ENCODE results near the gene PHC2. TPM values are rescaled to one million over a fixed set of nuclear protein-coding genes. Genes with fewer than 3 reads are reported as not detected.

PHC2 gene, protein sequence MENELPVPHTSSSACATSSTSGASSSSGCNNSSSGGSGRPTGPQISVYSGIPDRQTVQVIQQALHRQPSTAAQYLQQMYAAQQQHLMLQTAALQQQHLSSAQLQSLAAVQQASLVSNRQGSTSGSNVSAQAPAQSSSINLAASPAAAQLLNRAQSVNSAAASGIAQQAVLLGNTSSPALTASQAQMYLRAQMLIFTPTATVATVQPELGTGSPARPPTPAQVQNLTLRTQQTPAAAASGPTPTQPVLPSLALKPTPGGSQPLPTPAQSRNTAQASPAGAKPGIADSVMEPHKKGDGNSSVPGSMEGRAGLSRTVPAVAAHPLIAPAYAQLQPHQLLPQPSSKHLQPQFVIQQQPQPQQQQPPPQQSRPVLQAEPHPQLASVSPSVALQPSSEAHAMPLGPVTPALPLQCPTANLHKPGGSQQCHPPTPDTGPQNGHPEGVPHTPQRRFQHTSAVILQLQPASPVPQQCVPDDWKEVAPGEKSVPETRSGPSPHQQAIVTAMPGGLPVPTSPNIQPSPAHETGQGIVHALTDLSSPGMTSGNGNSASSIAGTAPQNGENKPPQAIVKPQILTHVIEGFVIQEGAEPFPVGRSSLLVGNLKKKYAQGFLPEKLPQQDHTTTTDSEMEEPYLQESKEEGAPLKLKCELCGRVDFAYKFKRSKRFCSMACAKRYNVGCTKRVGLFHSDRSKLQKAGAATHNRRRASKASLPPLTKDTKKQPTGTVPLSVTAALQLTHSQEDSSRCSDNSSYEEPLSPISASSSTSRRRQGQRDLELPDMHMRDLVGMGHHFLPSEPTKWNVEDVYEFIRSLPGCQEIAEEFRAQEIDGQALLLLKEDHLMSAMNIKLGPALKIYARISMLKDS
- 12.1 TPM for polyA plus RNA-seq (2012; ENCODE audit: low read depth, missing spikeins)

DNA sequence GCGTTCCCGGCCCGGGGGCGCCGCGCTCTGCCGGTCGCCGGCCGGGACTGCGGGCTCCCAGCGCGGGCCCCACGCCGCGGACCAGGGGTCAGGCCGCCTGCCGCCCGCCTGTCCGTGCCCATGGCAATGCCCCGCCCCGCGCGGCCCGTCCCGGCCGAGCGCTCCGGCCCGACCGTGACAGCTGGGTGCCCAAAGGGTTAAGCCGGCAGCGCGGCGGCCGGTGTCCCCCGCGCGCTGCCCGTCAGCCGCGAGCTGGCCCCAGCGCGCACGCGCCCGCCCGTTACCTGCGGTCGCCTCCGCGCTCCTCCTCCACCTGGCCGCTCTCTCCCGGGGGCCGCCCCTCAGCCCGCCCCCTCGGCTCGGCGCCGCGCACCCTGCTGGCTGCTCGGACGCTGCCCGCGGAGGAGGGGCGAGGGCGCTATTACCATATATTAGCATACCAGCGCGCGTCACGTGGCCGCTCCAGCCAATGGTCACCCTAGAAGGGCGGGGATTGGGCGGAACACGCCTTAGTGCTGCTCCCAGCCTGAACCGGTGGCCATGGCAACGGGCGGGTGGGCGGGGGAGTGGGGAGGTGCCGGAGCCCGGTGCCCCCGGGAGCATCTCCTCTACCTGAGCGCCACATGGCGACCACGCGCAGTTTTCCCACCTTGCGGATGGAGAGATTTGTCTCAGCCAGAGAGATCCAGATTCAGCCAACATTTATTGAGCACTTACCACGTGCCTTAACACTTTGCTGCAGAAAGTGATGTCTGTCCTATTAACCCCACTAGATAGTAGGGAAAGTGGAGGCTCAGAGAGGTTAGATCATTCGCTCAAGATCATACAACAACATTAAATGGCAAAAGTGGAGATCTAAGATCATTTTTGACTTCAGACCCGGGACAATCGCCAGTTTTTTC is at the start of gene PHC2:
Gene PHC2, minus strand, starts transcription at position 404 of the 902 bp plus-strand sequence. CDS start 55,556 bp downstream, outside the sequence.
- peak; percentile 92 for FAIRE-seq
- DNase-seq (ENCODE audit: insufficient read length, low spot score) = peak; percentile 88

DNA sequence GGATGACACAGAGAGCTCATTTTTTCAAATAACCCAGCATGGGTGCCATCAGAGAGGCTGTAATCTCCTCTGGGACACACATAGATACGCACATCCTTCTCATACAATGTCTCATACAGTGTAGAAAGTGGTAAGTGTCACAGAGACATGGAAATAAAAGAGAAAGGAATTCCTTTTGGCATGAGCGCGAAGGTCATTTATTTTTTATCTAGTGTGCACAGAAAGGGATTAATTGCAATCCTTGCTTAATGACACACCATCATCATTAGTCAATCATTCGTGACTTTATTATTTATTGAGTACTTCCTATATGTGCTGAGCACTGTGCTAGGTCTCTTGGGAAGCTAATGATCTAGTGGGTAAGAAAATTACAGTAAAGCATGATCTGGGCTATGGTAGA is 46.6 kb upstream of the PHC2 start:
- DNase-seq (ENCODE audit: insufficient read length, low spot score) = no peak
- no peak for FAIRE-seq
- TF ChIP-seq POLR2AphosphoS5 (IDR thresholded peaks at IDR 0.05; ENCODE audit: low read depth, low read length) (no peak), SPI1 (IDR thresholded peaks at IDR 0.05; ENCODE audit: low read depth, low read length) (no peak), PAX5 (IDR thresholded peaks at IDR 0.05; ENCODE audit: insufficient read depth, low read length, severe bottlenecking) (no peak)

More for the DNA sequence above, at the start of gene PHC2:
- TF ChIP-seq PAX5 (IDR thresholded peaks at IDR 0.05; ENCODE audit: insufficient read depth, low read length, severe bottlenecking) (no peak), TAF1 (IDR thresholded peaks at IDR 0.05; ENCODE audit: low read depth, low read length) (no peak), POLR2AphosphoS5 (IDR thresholded peaks at IDR 0.05; ENCODE audit: low read depth, low read length) (no peak), POU2F2 (IDR thresholded peaks at IDR 0.05; ENCODE audit: low read depth, low read length) (peak; percentile 83; the same call in 1 of the 2 replicates)

GRCh38 chr1:33473900-33474299 is 43.0 kb upstream of the PHC2 start:
- FAIRE-seq (no peak), DNase-seq (ENCODE audit: insufficient read length, low spot score) (no peak)
- TF ChIP-seq TAF1 (IDR thresholded peaks at IDR 0.05; ENCODE audit: low read depth, low read length) (no peak), SPI1 (IDR thresholded peaks at IDR 0.05; ENCODE audit: low read depth, low read length) (no peak), POLR2AphosphoS5 (IDR thresholded peaks at IDR 0.05; ENCODE audit: low read depth, low read length) (no peak), POU2F2 (IDR thresholded peaks at IDR 0.05; ENCODE audit: low read depth, low read length) (no peak), POLR2A (IDR thresholded peaks at IDR 0.05; ENCODE audit: low read depth, low read length) (no peak), PAX5 (IDR thresholded peaks at IDR 0.05; ENCODE audit: insufficient read depth, low read length, severe bottlenecking) (no peak)

DNA sequence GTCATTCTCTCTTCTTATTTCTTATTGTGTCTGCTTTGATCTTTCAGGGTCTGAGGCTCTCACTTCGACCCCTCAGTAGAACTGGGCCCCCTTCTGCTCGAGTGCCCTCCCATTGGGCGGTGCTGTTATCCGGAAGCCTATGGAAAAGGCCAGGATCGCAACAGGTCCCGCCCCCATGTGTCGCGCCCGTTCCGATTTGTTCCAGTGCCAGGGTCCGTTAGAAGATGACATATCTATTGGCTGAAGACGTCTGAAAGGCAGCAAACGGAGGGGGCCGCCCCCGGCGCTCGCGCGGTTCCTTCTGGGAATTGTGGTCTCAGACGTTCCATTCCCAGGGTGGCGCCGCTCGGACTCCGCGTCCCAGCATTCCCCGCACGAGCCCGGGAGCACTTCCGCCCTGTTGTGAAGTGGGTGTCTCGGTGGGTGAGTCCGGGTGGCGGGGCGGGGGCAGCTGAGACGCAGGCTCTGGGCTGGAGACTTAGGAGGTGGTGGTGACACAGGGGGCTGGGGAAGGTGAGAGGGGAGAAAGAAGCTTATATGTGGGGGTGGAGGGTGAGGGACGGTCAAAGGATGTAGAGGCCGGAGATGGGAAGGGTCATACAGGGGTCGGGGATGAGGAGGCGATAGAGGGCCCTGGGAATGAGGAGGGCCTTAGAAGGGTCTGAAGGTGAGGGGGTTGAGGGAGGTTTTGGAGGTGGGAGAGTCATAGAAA is 41.5 kb upstream of the PHC2 start, which contains the start of gene ZSCAN20:
Gene ZSCAN20, plus strand, starts transcription at position 377 of the 712 bp plus-strand sequence. CDS start 6,644 bp downstream, outside the sequence.
- TF ChIP-seq POLR2A (IDR thresholded peaks at IDR 0.05; ENCODE audit: low read depth, low read length) (no peak), POU2F2 (IDR thresholded peaks at IDR 0.05; ENCODE audit: low read depth, low read length) (no peak), TAF1 (IDR thresholded peaks at IDR 0.05; ENCODE audit: low read depth, low read length) (no peak), PAX5 (IDR thresholded peaks at IDR 0.05; ENCODE audit: insufficient read depth, low read length, severe bottlenecking) (no peak), SPI1 (IDR thresholded peaks at IDR 0.05; ENCODE audit: low read depth, low read length) (peak; percentile 63), POLR2AphosphoS5 (IDR thresholded peaks at IDR 0.05; ENCODE audit: low read depth, low read length) (no peak)
- DNase-seq (ENCODE audit: insufficient read length, low spot score) (peak; percentile 65), FAIRE-seq (peak; percentile 91)

DNA sequence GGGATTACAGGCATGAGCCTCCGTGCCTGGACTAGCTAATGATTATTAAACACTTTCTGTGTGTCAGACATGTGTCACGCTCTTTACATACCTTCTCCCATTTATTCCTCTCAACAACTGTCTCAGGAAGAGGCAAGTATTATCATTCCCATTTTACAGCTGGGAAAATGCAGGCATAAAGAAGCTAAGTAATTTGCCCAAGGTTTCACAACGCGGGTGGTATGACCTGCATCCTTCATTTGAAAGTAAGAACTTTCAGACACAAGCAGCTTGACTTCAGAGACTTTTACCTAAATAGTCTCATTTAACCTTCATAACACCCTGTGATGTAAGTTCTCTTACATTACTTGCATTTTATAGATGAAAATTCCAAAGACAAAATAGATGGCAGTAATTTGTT is 40.5 kb upstream of the PHC2 start:
- FAIRE-seq (no peak), DNase-seq (ENCODE audit: insufficient read length, low spot score) (no peak)
- TF ChIP-seq TAF1 (IDR thresholded peaks at IDR 0.05; ENCODE audit: low read depth, low read length) = no peak
- no peak for TF ChIP-seq PAX5 (IDR thresholded peaks at IDR 0.05; ENCODE audit: insufficient read depth, low read length, severe bottlenecking)
- TF ChIP-seq POLR2A (IDR thresholded peaks at IDR 0.05; ENCODE audit: low read depth, low read length) = no peak
- no peak for TF ChIP-seq POU2F2 (IDR thresholded peaks at IDR 0.05; ENCODE audit: low read depth, low read length)
- TF ChIP-seq SPI1 (IDR thresholded peaks at IDR 0.05; ENCODE audit: low read depth, low read length) = no peak
- no peak for TF ChIP-seq POLR2AphosphoS5 (IDR thresholded peaks at IDR 0.05; ENCODE audit: low read depth, low read length)

DNA sequence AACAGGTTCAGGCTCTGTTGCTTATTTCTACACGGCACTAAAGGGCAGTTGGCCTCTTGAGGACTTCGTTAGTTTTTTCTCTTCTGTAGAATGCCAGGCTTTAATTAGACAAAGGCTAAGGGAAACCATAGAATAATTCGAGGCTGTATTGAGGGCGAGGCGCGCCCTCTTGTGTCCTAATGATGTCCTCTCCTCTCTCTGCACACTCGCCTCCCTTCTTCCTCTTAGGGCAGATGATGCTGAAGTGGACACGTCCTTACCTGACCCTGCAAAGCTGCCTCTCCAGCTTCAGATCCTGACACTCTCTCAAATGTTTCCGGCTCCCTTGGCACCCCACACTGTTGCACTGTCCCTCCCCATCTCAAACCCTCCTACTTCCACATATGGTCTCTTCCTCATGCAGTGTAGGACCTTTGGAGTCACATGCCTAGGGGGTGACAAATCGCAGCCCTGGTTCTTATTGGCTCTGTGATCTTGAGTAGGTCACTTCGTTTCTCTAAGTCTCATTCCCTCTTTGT is 39.7 kb upstream of the PHC2 start:
- FAIRE-seq (peak; percentile 89), DNase-seq (ENCODE audit: insufficient read length, low spot score) (peak; percentile 48)
- TF ChIP-seq POU2F2 (IDR thresholded peaks at IDR 0.05; ENCODE audit: low read depth, low read length) (no peak), POLR2AphosphoS5 (IDR thresholded peaks at IDR 0.05; ENCODE audit: low read depth, low read length) (no peak), SPI1 (IDR thresholded peaks at IDR 0.05; ENCODE audit: low read depth, low read length) (no peak), POLR2A (IDR thresholded peaks at IDR 0.05; ENCODE audit: low read depth, low read length) (no peak), TAF1 (IDR thresholded peaks at IDR 0.05; ENCODE audit: low read depth, low read length) (no peak), PAX5 (IDR thresholded peaks at IDR 0.05; ENCODE audit: insufficient read depth, low read length, severe bottlenecking) (no peak)

- DNase-seq (ENCODE audit: insufficient read length, low spot score) = no peak
- no peak for FAIRE-seq
- no peak for TF ChIP-seq TAF1 (IDR thresholded peaks at IDR 0.05; ENCODE audit: low read depth, low read length)
- TF ChIP-seq SPI1 (IDR thresholded peaks at IDR 0.05; ENCODE audit: low read depth, low read length) = no peak
- no peak for TF ChIP-seq POLR2A (IDR thresholded peaks at IDR 0.05; ENCODE audit: low read depth, low read length)
- no peak for TF ChIP-seq PAX5 (IDR thresholded peaks at IDR 0.05; ENCODE audit: insufficient read depth, low read length, severe bottlenecking)
- TF ChIP-seq POU2F2 (IDR thresholded peaks at IDR 0.05; ENCODE audit: low read depth, low read length) = no peak
- TF ChIP-seq POLR2AphosphoS5 (IDR thresholded peaks at IDR 0.05; ENCODE audit: low read depth, low read length) = no peak
Observed at GRCh38 chr1:33469691-33470090, 38.8 kb upstream of the PHC2 start.

- TF ChIP-seq PAX5 (IDR thresholded peaks at IDR 0.05; ENCODE audit: insufficient read depth, low read length, severe bottlenecking) (no peak), POLR2A (IDR thresholded peaks at IDR 0.05; ENCODE audit: low read depth, low read length) (no peak), TAF1 (IDR thresholded peaks at IDR 0.05; ENCODE audit: low read depth, low read length) (no peak), SPI1 (IDR thresholded peaks at IDR 0.05; ENCODE audit: low read depth, low read length) (no peak), POU2F2 (IDR thresholded peaks at IDR 0.05; ENCODE audit: low read depth, low read length) (no peak), POLR2AphosphoS5 (IDR thresholded peaks at IDR 0.05; ENCODE audit: low read depth, low read length) (no peak)
- FAIRE-seq (no peak), DNase-seq (ENCODE audit: insufficient read length, low spot score) (no peak)
Observed at GRCh38 chr1:33468967-33469366, 38.1 kb upstream of the PHC2 start.
